ENCODE measurements around the gene TCL1B. TPM values are rescaled to one million over a fixed set of nuclear protein-coding genes. Genes with fewer than 3 reads are reported as not detected.

The TCL1B gene
- total and polyA plus RNA-seq, 2 of the 4 experiments (the other 2 are of a cell fraction) = not detected

DNA sequence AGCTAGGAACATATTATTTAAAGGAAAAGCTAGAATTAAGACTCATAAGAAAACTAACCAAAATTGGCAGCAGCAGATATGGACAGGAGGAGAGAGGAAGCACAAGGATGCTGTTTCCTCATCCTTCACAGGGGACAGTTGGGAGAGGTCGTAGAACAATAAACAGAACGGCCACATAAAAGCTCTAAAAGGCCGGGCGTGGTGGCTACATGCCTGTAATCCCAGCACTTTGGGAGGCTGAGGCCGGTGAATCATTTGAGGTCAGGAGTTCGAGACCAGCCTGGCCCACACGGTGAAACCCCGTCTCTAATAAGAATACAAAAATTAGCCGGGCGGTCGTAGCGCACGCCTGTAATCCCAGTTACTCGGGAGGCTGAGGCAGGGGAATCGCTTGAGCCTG, 10.5 kb downstream of the TCL1B start:
- no peak overlapping the region for H4K8ac ChIP-seq (ENCODE audit: low read depth in 2 of 2, low read length in 2 of 2)

More for the DNA sequence above, 10.5 kb downstream of the TCL1B start:
- Histone ChIP-seq H3K27me3 (ENCODE audit: control insufficient read depth, insufficient read depth, low read length) (no peaks in the 10 kb centered on the region), H4K91ac (ENCODE audit: insufficient read depth, low read depth, low read length) (no peak overlapping the region), H3K4ac (ENCODE audit: low read depth, low read length) (no peak overlapping the region), H3K9me1 (ENCODE audit: insufficient read depth, low read length) (no peaks in the 10 kb centered on the region), H3K4me2 (ENCODE audit: low read depth, low read length) (no peak overlapping the region), H3K4me3 (ENCODE audit: insufficient read depth, low read depth, low read length) (no peak overlapping the region), H3K23ac (ENCODE audit: low read depth, low read length) (no peak overlapping the region), H3K79me1 (ENCODE audit: low read depth in 1 of 2, low read length in 2 of 2) (no peaks in the 10 kb centered on the region), H3K36me3 (ENCODE audit: control insufficient read depth, insufficient read depth, low read length) (no peaks in the 10 kb centered on the region), H2BK120ac (ENCODE audit: low read depth, low read length) (no peak overlapping the region), H3K56ac (ENCODE audit: extremely low read depth, insufficient read depth, low read length) (no peak overlapping the region), H3K14ac (replicated peaks; ENCODE audit: low read depth, low read length) (no peak overlapping the region), H2AK5ac (ENCODE audit: low read depth, low read length) (no peak overlapping the region), H3K27ac (ENCODE audit: insufficient read depth, low read length) (no peak overlapping the region), H4K5ac (ENCODE audit: low read depth, low read length) (no peak overlapping the region), H2BK15ac (ENCODE audit: low read depth, low read length) (no peak overlapping the region), H2AFZ (replicated peaks; ENCODE audit: low read length, poor library complexity) (no peak overlapping the region), H3K9ac (ENCODE audit: low read depth, low read length) (no peak overlapping the region), H4K20me1 (ENCODE audit: insufficient read depth, low read length) (no peaks in the 10 kb centered on the region), H3K4me1 (ENCODE audit: control insufficient read depth, insufficient read depth, low read length) (no peaks in the 10 kb centered on the region), H2AK9ac (replicated peaks; ENCODE audit: low read depth, low read length, poor library complexity) (no peak overlapping the region), H2BK5ac (ENCODE audit: low read depth, low read length, poor library complexity, severe bottlenecking) (no peak overlapping the region), H3K9me3 (ENCODE audit: control insufficient read depth, insufficient read depth, low read length) (no peaks in the 10 kb centered on the region), H3K18ac (ENCODE audit: low read depth, low read length) (no peak overlapping the region), H2BK20ac (ENCODE audit: low read depth, low read length) (no peak overlapping the region)
- WGBS, 2 experiments (ENCODE audit: extremely low coverage in 2 of 2, insufficient read length in 1 of 2) = 20% methylated on average over 1 of the region's 15 CpGs; no CpG with 5 or more reads in 1 of the 2 experiments
- no peak for TF ChIP-seq MXI1 (IDR thresholded peaks at IDR 0.05; ENCODE audit: borderline replicate concordance, low read depth, low read length)
- no peak for TF ChIP-seq MAZ (IDR thresholded peaks at IDR 0.05; ENCODE audit: borderline replicate concordance, low read depth, low read length)
- ATAC-seq (ENCODE audit: low read depth) (no peak), DNase-seq (no peak)
- POLR2A ChIA-PET (ENCODE audit: unreplicated experiment) = no interaction called here
- in situ Hi-C loops (cut with MboI; ENCODE audit: low sequenced_read_pairs) (no loop called here), dilution Hi-C loops (cut with HindIII; ENCODE audit: low sequenced_read_pairs, unreplicated experiment) (no loop called here), intact Hi-C loops (cut with micrococcal nuclease) (no loop called here)
- CTCF ChIA-PET = interaction anchor here (0.7 to 1.0 kb wide), 2 partner anchors 30 to 304 kb away, joined by 3 read pairs; no protein-coding TSS in a partner anchor
- no TSS peak for BruUV-seq (replicated peaks)

All from IMR-90 (cell line).